GM18511 (cell line): Measurements from ENCODE around the gene TMEM141.
"Not testable (repeated sequence)": the region's sequence is repeated elsewhere in the genome, so short reads cannot be mapped to it uniquely, and the experiment has no call there.

Source experiments
- ATAC-seq: cut with Tn5 transposase; IDR thresholded peaks from one replicate; pipeline ENCODE4 v1.9.1; 2021; ENCODE audit warnings: mild to moderate bottlenecking, moderate library complexity; ENCODE audit not compliant: unreplicated experiment

TMEM141 gene

DNA sequence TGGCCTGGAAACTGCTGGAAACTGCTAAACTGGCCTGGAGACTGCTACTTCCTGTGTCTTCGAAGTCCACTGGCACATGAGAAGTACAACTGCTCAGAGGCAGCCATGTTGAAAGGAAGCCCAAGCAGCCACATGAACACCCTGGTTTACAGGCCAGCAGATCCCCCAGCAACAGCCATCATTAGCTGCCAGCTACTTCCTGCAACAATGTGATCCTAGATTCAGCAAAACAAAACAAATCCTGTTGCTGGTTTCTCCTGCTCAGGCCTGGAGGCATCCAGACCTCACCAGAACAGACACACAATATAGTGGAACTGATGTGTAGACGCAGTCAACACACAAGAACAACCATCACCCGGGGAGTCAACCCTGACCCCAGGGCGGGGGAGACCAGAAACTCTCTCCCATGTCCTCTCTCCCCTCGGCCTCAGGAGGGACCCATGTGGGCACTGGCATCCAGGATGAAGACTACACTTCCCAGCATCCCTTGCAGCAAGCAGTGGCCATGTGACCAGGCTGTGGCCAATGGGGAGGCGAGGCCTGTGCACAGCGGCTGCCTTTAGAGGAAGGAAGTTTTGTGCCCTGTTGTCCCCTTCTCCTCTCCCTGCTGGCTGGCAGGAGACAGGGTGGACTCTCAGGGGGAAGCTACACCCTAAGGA is 17.6 kb upstream of the TMEM141 start:
- ATAC-seq = no peak

DNA sequence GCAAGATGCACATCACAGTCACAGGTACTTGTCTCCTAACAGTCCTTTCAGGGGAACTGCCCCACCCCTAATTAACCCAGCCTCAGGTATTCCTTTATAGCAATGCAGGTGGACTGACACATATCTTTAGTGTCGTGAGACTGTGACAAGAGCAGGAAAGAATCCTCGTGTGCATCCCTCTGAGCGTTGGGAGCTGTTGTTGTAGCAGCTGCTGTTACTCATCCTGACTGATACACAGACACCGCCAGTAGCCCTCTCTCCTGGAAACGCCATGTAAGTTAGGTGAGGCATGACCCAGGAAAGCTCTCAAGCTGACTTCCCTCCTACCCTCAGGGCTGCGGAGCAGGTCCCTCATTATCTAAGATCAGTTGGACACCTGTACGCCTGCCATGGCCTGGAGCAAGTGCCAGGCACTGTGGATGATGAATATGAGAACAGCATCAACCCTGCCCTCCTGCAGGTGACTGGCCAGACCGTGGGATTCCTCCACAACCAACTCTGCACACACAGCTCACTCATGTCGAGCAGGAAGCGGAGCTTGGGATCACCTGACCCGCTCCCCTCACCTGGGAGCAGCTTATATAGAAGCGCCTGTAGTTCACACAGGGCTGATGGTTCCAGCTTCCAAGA is 16.6 kb upstream of the TMEM141 start:
- no peak for ATAC-seq

GRCh38 chr9:136775191-136775590 is 16.0 kb upstream of the TMEM141 start:
- no peak for ATAC-seq

DNA sequence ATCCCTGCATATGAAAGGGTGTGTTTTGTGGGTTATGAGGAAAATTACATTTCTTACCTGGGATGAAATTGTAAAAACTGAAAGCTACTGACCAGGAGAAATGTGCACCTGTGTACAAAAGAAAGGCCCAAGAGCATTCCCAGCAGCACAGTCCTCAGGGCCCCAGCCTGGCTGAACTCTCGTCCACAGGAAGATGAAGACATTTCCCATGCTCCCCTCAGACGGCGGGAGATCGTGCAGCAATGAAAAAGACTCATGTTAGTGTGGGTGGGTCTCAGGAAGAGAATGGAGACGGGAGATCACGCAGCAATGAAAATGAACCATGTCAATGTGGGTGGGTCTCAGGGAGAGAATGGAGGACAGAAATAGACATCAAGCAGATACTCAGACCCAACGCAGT is 14.2 kb upstream of the TMEM141 start:
- no peak for ATAC-seq

GRCh38 chr9:136777359-136777758 is 13.8 kb upstream of the TMEM141 start:
- ATAC-seq = no peak

DNA sequence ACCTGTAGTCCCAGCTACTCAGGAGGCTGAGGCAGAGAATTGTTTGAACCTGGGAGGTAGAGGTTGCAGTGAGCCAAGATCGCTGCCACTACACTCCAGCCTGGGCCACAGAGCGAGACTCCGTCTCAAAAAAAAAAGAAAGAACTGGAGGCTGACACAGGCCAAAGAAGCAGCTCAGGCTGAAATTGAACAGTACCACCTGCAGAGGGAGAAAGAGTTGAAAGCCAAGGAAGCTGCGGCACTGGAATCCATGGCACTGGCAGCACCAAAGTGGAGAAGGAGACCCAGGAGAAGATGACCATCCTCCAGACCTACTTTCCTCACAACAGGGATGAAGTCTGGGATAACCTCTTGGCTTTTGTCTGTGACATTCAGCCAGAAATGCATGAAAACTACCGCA is 11.3 kb upstream of the TMEM141 start:
- ATAC-seq = no peak

DNA sequence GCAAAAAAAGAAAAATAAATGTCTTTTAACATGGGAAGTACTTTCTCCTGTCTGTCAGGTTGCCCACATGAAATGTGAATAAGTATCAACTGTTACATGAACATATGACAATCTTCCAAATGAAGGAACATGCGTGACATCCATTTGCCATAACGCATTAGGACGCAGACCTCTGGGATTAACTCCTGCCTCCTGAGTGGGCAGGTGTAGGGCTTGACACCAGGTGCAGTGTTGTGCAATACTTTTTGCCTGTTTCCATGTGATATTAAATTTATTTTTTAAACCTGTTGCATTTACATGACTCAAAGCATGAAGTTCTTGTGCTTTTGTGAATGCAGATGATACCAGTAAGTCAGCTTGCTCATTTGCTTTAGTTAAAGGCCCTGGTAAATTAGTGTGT is 8.7 kb upstream of the TMEM141 start:
- no peak for ATAC-seq

GRCh38 chr9:136784249-136784996 is 6.7 kb upstream of the TMEM141 start:
- no peak for ATAC-seq

- no peak for ATAC-seq
These were observed 6.2 kb upstream of the TMEM141 start for GRCh38 chr9:136784997-136785361.

DNA sequence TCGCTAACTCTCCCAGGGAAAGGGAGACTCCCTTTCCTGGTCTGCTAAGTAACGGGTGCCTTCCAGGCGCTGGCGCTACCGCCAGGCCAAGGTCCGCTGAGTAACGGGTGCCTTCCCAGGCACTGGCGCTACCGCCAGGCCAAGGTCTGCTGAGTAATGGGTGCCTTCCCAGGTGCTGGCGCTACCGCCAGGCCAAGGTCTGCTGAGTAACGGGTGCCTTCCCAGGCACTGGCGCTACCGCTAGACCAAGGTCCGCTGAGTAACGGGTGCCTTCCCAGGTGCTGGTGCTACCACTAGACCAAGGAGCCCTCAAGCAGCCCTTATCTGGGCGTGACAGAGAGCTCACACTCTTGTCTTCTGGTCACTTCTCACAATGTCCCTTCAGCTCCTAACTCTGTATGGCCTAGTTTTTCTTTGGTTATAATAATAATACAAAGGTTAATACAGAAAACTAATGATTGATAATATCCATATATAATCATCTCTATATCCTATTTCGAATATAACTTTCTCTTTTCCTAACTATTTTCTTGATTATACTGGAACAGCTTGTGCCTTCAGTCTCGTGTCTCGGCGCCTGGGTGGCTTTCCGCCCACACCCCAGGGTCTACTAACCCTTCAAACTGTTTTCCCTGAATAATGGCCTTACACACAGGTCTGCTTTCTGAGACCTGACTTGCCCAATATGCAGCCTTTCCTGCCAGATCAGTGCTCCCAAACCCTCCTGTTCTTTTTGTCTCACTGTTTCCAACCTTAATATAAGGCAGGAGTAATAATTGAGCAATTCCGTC is 5.4 kb upstream of the TMEM141 start:
- not testable (repeated sequence) for ATAC-seq

DNA sequence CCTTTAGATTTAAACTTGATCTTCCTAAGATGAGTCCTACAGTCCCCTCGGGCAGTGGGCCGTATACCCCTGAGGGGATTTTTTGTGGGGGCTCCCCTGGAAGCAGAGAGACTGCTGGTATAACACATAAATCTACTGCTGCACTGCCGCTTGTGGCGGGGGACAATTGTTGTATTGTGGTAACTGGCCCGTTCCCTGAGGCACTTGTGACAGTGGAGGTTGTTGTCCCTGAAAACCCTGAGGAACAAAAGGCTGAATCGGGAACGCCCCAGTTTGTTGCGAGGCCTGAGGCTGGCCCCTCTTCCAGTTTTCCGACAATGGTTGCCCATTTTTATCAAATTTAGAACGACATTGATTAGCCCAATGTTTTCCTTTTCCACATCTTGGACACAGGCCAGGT is 4.7 kb upstream of the TMEM141 start:
- ATAC-seq = no peak

GRCh38 chr9:136786983-136787382 is 4.2 kb upstream of the TMEM141 start:
- not testable (repeated sequence) for ATAC-seq

DNA sequence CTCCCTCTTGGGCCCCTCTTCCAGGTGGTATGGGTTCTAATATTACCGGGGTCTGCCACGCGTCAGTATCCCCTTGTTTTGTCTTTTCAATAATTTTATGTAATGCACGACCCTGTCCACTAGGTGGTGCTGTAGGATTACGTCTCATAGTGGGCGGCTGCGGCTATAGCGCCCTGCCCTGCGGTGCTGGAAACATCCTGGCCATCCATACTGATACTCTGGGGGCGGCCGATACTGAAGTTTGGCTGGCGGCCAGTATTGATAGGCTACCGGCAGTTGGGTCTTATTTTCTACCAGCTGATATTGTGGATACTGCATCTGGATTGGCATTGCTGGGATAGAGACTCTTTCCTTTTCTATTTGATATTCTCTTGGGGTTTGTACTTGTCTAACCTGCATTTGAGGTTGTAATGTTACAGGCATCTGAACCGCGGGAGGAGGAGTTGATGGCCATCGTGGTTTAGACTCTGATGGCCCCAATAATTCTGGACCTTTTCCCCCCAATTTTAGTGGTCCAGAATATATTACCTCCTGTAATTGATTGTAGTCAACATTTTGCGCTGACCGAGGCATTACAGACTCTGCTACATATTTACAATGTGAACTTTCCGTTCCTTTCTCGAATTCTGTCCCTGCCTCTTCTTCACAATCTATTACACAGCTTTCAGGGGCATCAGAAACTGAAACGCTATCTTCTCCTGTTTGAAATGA is 3.3 kb upstream of the TMEM141 start:
- ATAC-seq = no peak

- not testable (repeated sequence) for ATAC-seq
These were observed 2.3 kb upstream of the TMEM141 start for GRCh38 chr9:136788644-136789522.

- ATAC-seq = no peak
These were observed 1.6 kb upstream of the TMEM141 start for GRCh38 chr9:136789523-136789937.

- ATAC-seq = peak; percentile 23
These were observed 552 bp downstream of the TMEM141 start for GRCh38 chr9:136791516-136792276.

DNA sequence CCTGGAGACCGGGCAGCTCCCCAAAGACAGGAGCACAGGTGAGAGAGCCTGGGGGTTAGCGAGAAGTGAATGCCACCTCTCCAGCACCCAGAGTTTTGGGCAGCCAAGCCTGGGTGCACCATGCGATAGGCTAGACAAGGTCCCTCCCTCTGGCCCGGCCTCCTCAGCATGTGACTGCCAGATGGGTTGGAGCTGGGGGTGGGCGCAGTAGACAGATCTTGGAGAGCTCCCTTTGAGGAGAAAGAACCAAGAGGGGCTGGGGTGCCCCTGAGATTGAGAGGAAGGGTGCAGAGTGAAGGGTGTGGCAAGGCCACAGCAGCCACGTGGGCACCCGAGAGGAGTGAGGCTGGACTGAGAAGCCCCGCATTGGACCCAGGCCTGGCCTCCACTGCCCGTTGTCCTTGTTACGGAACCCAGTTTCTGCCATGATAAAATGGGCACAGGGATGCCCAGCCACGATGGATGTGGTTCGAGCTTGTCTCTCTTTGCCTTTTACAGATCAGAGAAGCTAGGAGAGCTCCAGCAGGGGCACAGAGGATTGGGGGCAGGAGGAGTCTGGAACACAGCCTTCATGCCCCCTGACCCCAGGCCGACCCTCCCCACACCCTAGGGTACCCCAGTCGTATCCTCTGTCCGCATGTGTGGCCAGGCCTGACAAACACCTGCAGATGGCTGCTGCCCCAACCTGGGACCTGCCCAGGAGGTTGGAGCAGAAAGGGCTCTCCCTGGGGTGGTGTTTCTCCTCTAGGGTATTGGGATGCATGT is 1.4 kb downstream of the TMEM141 start:
- no peak for ATAC-seq
